HG03060 (cell line): ENCODE measurements around the gene KIAA1958.

ENCODE experiments used
- ATAC-seq: cut with Tn5 transposase; IDR thresholded peaks from one replicate; pipeline ENCODE4 v1.9.1; 2021; ENCODE audit warnings: low read depth, moderate number of reproducible peaks; ENCODE audit not compliant: unreplicated experiment

The KIAA1958 gene

GRCh38 chr9:112703304-112703703 is 216.7 kb downstream of the KIAA1958 start:
- ATAC-seq, result no peak

DNA sequence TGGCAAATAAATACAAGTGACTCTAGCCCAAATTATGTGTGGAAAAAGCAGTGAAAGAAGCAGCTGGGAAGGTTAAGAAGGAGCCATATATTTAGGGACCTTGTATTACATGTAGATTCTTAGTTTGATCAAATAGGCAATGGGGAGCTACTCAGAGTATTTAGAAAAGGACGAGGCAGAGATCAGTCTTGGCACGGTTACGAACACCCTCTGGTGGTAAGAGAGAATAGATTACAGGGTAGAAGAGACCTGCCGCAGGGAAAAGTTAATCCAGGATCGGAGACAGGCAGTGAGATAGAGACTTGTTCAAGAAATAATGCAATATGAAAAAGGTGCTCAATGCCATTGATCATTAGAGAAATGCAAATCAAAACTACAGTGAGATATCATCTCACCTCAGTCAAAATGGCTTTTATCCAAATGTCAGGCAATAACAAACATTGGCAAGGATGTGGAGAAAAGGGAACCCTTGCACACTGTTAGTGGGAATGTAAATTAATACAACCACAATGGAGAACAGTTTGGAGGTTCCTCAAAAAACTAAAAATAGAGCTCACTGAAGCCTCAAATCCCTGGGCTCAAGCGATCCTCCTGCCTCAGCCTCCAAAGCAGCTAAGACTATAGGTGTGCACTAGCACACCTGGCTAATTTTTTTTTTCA is 219.3 kb downstream of the KIAA1958 start:
- ATAC-seq, result no peak

- no peak for ATAC-seq
Observed at GRCh38 chr9:112711050-112711689, 224.5 kb downstream of the KIAA1958 start.

GRCh38 chr9:112712678-112713077 is 226.1 kb downstream of the KIAA1958 start:
- ATAC-seq, result no peak

GRCh38 chr9:112717661-112718331 is 231.2 kb downstream of the KIAA1958 start, which contains the start of gene INIP:
Gene INIP, minus strand, starts transcription at chr9:112718117. Its CDS starts 1,632 bp downstream, at chr9:112716485.
- ATAC-seq, result peak; percentile 80
